Measurements from ENCODE around the gene ZFHX3.

- no peak for TF ChIP-seq CTCF (IDR thresholded peaks at IDR 0.05)
- TF ChIP-seq EP300 (IDR thresholded peaks at IDR 0.05), result no peak
- TF ChIP-seq POLR2A (IDR thresholded peaks at IDR 0.05), result no peak
Measured at GRCh38 chr16:72930396-72930795, 117.5 kb downstream of the ZFHX3 start.

Data from tibial nerve (tissue), 4 donors.